Loucy (cell line): Measurements from ENCODE around the gene COL6A5.

Experiments used
- H2AFZ ChIP-seq: fragments of 200-600 bp; sonication (generic); 2 replicates; pipeline ENCODE4 v1.6.0; 2016; ENCODE audit warnings: antibody characterized with exemption, mild to moderate bottlenecking, low read length, moderate library complexity
- H3F3A ChIP-seq: fragments of 200-600 bp; 2 replicates; pipeline ENCODE4 v1.6.0; 2016; ENCODE audit warnings: antibody characterized with exemption, low read depth, mild to moderate bottlenecking
- H3K27me3 ChIP-seq: fragments of 200-600 bp; sonication (generic); 2 replicates; pipeline ENCODE4 v1.6.1; 2014; ENCODE audit warnings: low read length, mild to moderate bottlenecking; ENCODE audit not compliant: insufficient read depth, poor library complexity, severe bottlenecking
- H3K36me3 ChIP-seq: fragments of 200-600 bp; sonication (generic); 2 replicates; pipeline ENCODE4 v1.6.1; 2016; ENCODE audit warnings: low read length; ENCODE audit not compliant: insufficient read depth
- H3K4me1 ChIP-seq: fragments of 200-600 bp; sonication (generic); 2 replicates; pipeline ENCODE4 v1.5.1; 2014; ENCODE audit warnings: low read length, mild to moderate bottlenecking; ENCODE audit not compliant: insufficient read depth, poor library complexity, severe bottlenecking
- H3K4me2 ChIP-seq: fragments of 200-600 bp; sonication (generic); 2 replicates; pipeline ENCODE4 v1.6.0; 2014; ENCODE audit warnings: antibody characterized with exemption, low read length, low read depth, mild to moderate bottlenecking; ENCODE audit not compliant: poor library complexity, severe bottlenecking
- H3K4me3 ChIP-seq: fragments of 200-600 bp; sonication (generic); 2 replicates; pipeline ENCODE4 v1.5.1; 2014; ENCODE audit warnings: low read length, mild to moderate bottlenecking, mixed read lengths; ENCODE audit not compliant: poor library complexity, severe bottlenecking
- H3K79me2 ChIP-seq: fragments of 200-600 bp; sonication (generic); 2 replicates; pipeline ENCODE4 v1.6.1; 2014; ENCODE audit warnings: low read length; ENCODE audit not compliant: insufficient read depth
- H3K9ac ChIP-seq: fragments of 200-600 bp; sonication (generic); 2 replicates; pipeline ENCODE4 v1.6.0; 2014; ENCODE audit warnings: mild to moderate bottlenecking, low read depth, low read length, moderate library complexity; ENCODE audit not compliant: poor library complexity, severe bottlenecking
- H3K9me2 ChIP-seq: fragments of 200-600 bp; sonication (generic); replicated peaks from 2 replicates; pipeline ENCODE4 v1.6.1; 2016; ENCODE audit warnings: low read depth, low read length, mixed read lengths
- H3K9me3 ChIP-seq: fragments of 200-600 bp; sonication (generic); 2 replicates; pipeline ENCODE4 v1.6.1; 2014; ENCODE audit warnings: mild to moderate bottlenecking, antibody characterized with exemption, low read length, low read depth; ENCODE audit not compliant: insufficient read depth
- H4K20me1 ChIP-seq: fragments of 200-600 bp; sonication (generic); 2 replicates; pipeline ENCODE4 v1.6.0; 2014; ENCODE audit warnings: antibody characterized with exemption, low read length, mild to moderate bottlenecking; ENCODE audit not compliant: insufficient read depth, poor library complexity, severe bottlenecking
- EZH2phosphoT487 ChIP-seq: fragments of 200-600 bp; IDR thresholded peaks from 2 replicates; pipeline ENCODE4 v1.6.1; 2018; ENCODE audit warnings: antibody characterized with exemption, mild to moderate bottlenecking, moderate library complexity, borderline replicate concordance
- TF ChIP-seq, protein P1 (sequence below): fragments of 200-600 bp; sonication (generic); conservative IDR thresholded peaks from 2 replicates; pipeline ENCODE4 v1.5.1; 2014; ENCODE audit warnings: mild to moderate bottlenecking, antibody characterized with exemption, low read length

The COL6A5 gene

DNA sequence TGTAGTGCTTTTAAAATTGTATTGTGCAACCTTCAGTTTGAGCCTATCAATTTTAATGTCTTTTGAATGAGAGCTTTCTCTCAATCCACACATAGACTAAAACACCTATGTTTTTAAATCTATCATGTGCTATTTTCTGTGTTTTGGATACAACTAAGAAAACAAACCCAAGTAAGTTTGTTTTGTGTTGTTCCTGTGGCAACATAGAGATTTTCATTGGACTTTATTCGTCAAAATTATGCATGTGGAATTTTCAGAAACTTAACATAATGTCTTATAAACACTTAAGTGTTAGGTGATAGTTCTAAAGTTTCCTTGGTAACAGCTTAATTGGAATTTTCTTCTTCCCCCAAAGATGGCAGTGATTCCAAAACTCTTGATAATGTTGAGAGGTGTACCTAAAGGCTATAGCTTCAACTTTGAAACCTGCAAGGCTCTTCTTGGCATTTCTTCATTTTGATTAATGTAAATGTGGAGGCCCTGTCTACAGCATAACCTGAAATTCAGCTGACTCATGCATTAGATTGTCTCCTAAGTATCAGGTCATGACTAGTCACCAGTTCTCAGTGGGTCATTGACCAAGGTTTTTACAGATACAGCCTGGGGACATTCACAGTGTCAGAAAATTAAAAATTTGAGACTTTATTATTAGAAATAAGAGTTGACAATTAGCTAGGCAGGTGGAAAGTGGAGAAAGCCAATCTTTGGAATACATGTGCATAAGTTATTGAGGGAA, 44.4 kb downstream of the COL6A5 start:
- H3K36me3 ChIP-seq: no peaks in the 10 kb centered on the region
- no peaks in the 10 kb centered on the region for H3K9me2 ChIP-seq
- no peak overlapping the region for H3K9ac ChIP-seq
- H3K27me3 ChIP-seq: no peaks in the 10 kb centered on the region
- no peaks in the 10 kb centered on the region for H3K9me3 ChIP-seq
- H3K4me2 ChIP-seq: no peak overlapping the region
- no peaks in the 10 kb centered on the region for H3K79me2 ChIP-seq
- H3F3A ChIP-seq: no peaks in the 10 kb centered on the region
- no peak overlapping the region for H2AFZ ChIP-seq
- H3K4me1 ChIP-seq: no peaks in the 10 kb centered on the region
- H3K4me3 ChIP-seq: no peak overlapping the region
- no peaks in the 10 kb centered on the region for H4K20me1 ChIP-seq
- TF ChIP-seq, protein P1, sequence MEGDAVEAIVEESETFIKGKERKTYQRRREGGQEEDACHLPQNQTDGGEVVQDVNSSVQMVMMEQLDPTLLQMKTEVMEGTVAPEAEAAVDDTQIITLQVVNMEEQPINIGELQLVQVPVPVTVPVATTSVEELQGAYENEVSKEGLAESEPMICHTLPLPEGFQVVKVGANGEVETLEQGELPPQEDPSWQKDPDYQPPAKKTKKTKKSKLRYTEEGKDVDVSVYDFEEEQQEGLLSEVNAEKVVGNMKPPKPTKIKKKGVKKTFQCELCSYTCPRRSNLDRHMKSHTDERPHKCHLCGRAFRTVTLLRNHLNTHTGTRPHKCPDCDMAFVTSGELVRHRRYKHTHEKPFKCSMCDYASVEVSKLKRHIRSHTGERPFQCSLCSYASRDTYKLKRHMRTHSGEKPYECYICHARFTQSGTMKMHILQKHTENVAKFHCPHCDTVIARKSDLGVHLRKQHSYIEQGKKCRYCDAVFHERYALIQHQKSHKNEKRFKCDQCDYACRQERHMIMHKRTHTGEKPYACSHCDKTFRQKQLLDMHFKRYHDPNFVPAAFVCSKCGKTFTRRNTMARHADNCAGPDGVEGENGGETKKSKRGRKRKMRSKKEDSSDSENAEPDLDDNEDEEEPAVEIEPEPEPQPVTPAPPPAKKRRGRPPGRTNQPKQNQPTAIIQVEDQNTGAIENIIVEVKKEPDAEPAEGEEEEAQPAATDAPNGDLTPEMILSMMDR: no peak
- no peak for TF ChIP-seq EZH2phosphoT487

DNA sequence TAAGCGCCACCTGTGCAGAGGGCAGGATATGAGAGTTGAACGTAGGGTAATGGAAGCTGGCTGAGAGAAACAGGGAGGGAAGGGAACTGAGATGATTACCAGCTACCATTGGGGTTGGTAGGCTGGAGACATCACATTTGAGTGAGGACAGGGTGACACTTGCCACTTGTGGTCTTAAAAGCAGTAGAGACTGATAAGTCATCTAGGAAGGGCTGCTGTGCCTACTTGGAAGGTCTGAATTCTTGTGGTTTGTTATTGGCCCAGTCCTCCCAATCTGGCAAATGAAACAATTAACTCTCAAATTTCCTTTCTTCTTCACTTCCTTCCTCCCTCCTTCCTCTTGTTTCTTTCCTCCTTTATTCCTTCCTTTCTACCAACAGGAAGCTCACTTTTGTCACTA, 46.8 kb downstream of the COL6A5 start:
- no peaks in the 10 kb centered on the region for H3F3A ChIP-seq
- H2AFZ ChIP-seq: no peak overlapping the region
- TF ChIP-seq, protein P1: no peak
- no peak for TF ChIP-seq EZH2phosphoT487

DNA sequence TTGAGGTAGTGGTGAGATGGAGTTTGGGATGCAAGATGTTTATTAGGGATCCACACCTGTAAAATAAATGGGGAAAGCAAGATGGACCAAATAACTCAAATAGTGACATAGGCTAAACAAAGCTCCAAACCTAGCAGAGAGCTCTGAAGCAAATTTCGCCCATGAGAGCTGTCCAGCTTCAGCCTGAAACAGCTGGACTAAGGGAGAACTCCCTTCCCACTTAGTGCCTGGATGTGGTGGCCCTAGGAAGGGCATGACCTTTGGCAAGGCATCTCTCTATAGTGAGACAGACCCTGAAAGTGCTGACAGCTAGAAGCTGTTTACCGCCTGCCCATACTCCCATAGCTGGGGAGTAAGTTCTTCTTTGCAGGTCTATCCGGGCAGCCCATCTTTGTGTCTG, 48.1 kb downstream of the COL6A5 start:
- no peaks in the 10 kb centered on the region for H3K36me3 ChIP-seq
- no peaks in the 10 kb centered on the region for H3K27me3 ChIP-seq
- no peak overlapping the region for H2AFZ ChIP-seq
- H3F3A ChIP-seq: no peaks in the 10 kb centered on the region
- TF ChIP-seq, protein P1: no peak
- TF ChIP-seq EZH2phosphoT487: no peak
- H3K4me1 ChIP-seq: no peaks in the 10 kb centered on the region
- no peaks in the 10 kb centered on the region for H3K9me2 ChIP-seq
- H3K4me2 ChIP-seq: no peak overlapping the region
- H3K9me3 ChIP-seq: no peaks in the 10 kb centered on the region
- H3K4me3 ChIP-seq: no peak overlapping the region
- H4K20me1 ChIP-seq: no peaks in the 10 kb centered on the region
- H3K79me2 ChIP-seq: no peaks in the 10 kb centered on the region
- H3K9ac ChIP-seq: no peak overlapping the region

More for the DNA sequence above, 46.8 kb downstream of the COL6A5 start:
- H3K36me3 ChIP-seq: no peaks in the 10 kb centered on the region
- H3K9me2 ChIP-seq: no peaks in the 10 kb centered on the region
- H3K9me3 ChIP-seq: no peaks in the 10 kb centered on the region
- no peaks in the 10 kb centered on the region for H3K79me2 ChIP-seq
- no peak overlapping the region for H3K4me3 ChIP-seq
- H3K27me3 ChIP-seq: no peaks in the 10 kb centered on the region
- H3K4me2 ChIP-seq: no peak overlapping the region
- no peaks in the 10 kb centered on the region for H4K20me1 ChIP-seq
- no peak overlapping the region for H3K9ac ChIP-seq
- H3K4me1 ChIP-seq: no peaks in the 10 kb centered on the region
